ENCODE measurements around the gene GLRX3.
"Not testable (repeated sequence)": the region's sequence is repeated elsewhere in the genome, so short reads cannot be mapped to it uniquely, and the experiment has no call there.

The GLRX3 gene

DNA sequence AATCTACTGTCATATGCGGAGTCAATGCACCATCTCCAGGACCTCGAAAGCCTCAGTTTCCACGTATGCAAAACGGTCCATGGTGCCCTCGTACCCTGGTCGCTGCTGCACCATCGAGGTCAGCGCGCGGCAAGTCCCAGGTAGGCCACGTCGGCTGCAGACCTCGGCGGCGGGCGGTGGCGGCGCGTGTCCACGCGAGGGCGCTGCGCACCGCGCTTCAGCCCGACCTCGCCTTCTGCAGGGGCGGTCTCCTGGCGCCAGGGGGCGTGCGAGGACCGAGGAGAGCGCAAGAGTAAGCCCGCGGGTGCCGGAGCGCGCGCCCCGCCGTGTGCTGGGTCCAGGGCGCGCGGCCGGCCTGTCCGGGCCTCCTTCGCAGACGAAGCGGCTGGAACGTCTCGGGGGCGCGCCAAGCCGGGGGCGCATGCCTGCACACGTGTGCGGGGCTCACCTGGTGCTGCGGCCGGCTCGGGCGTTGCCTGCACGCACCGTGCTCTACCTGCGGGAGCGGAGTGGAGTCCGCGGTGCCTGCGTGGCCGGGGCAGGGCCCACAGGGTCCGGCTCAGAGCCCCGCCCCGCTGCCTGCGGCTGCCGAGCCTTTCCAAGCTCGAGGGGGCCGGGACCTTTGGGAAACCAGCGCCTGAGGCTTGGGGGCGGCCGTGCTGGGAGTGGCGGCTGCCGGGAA is 54.0 kb downstream of the GLRX3 start:
- peak; percentile 71 for DNase-seq

DNA sequence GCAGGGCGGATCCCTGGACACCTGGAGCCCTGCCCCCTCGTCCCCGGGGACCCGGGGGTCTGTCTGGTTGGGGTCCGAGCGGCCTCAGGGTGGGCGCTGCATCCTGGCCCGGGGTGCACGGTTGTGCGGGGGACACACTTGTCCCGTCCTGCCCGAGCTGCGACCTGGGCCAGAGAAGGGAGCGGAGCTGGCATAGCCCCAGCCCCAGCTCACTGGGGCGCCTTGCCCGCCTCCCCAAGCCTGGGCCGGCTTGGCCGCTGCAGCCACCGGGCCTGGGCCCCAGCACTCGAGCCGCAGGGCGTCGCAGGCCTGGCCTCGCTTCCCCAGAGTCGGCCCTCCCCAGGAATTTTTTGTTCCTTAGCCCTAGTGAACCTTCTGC is 54.5 kb downstream of the GLRX3 start:
- no peak for DNase-seq

DNA sequence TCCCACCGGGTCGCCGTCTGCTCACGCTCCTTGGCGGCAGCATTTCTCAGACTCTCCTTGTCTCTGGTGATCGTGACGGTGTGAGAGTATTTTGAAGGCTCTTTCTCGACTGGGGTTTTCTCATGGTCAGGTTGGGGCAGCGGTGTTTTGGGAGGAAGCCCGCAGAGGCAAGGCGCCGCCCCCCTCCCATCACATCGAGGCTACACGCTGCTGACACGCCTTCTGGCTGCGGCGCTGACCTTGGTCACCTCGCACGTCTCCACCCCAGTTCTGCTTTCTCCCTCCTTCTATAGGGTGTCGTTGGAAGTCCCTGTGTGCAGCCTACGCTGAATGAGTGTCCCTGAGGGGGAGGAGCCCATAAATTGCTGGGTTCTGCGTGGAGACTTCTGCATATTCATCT is 55.2 kb downstream of the GLRX3 start:
- no peak for DNase-seq

DNA sequence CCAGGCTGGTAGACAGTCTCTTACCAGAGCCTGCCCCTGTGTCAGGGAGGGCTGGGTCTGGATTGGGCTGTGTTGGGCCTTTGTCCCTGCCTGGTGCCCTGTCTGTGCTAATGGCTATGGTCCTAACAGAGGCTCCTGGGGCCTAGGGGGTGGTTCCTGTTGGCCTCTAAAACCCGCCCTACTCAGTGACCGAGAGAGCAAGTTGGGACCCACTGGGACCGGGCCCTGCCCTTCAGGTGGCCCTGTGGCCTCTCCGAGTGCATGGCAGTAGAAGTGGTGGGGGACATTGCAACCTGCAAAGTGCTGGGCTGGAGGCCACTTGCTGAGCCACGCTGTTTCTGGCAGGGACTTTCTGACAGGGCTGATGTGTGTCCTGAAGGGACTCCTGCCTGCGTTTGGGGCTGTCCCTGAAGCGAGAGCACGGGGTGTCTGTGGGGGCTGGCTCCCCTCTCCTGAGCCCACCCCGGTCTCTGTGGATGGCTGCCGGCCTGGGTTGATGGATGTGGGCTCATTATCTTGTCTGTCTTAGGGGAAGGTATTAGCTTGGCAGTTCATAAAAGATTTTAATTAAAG is 56.2 kb downstream of the GLRX3 start:
- DNase-seq: no peak

DNA sequence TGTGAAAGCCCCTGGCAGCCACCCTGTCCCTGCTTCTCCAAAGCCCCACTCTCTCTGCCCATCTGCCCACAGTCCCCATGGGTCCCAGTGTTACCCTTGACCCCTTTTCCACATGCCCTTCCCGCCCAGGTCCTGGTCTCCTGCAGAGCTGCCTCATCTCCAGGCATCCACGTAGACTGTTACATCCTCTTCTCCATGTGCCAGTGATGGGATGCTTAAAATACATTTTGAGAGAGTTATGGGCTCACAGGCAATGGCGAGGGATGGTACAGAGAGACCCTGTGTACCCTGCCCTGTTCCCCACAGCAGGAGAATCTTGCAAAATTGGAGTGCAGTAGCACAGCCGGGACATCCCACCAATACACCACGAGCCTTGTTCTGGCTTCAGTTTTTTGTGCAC is 56.8 kb downstream of the GLRX3 start:
- DNase-seq: no peak

DNA sequence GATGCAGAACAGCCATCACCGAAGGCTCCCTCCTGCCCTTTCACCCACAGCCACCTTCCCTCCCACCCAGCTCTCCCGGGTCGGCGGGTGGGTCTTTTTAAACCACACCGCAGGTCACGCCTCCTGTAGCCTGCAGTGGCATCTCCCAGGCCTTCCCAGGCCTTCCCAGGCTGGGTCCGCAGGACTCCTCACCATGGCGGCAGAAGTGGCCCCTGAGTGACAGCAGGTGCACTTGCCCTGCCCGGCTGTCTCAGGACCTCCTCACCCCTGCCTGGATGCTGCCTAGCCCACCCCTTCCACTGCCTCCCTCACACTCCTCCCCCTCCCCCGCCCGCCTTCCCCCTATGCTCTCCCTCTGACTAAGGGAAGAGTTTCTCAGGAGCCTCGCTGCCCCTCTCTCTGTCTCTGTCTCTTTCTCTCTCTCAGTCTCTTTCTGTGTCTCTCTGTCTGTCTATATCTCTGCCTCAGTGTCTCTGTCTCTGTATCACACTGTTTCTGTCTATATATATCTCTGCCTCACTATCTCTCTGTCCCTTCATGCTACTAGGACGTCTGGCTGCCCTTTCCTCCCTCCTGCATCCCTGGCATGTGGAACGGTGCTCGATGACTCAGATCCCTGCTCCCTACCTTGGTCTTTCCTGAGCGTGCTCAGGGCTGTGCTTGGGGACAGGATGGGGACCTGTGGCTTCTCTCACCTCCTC is 57.5 kb downstream of the GLRX3 start:
- no peak for DNase-seq

DNA sequence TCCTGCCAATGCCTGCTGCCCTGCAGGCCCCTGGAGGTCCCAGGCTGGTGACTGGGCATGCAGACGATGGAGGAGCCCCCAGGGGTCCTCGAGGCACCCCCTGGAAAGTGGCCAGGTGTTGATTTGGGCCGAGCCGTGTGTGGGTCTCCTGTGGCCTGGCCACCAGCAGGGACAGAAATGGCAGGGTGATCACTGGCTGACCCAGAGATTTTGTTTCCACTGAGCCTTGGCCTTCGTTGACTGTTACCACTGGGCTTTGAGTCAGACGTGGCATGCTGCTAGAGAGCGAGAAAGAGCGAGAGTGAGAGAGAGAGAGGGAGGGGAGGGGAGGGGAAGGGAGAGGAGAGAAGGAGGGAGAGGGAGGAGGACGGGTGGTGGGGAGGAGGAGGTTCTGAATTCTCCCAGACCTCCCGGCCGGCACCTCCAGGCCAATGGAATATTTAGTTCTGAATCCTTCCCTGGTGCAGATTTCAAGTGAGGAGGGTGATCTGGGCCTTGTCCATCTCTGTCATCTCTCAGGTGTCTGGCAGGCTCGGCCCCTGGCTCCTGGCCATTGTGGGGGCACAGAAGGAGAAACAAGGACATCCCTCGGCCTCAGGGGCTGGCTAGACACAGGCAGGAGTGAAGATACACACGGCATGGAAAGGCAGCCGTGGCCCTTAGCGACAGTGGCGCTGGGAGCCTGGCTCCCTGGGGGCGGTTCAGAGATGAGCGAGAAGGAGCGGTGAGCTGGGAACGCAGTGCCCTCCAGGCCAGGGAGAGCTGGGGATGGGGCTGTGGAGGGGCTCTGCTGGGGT is 58.2 kb downstream of the GLRX3 start:
- no peak for DNase-seq

DNA sequence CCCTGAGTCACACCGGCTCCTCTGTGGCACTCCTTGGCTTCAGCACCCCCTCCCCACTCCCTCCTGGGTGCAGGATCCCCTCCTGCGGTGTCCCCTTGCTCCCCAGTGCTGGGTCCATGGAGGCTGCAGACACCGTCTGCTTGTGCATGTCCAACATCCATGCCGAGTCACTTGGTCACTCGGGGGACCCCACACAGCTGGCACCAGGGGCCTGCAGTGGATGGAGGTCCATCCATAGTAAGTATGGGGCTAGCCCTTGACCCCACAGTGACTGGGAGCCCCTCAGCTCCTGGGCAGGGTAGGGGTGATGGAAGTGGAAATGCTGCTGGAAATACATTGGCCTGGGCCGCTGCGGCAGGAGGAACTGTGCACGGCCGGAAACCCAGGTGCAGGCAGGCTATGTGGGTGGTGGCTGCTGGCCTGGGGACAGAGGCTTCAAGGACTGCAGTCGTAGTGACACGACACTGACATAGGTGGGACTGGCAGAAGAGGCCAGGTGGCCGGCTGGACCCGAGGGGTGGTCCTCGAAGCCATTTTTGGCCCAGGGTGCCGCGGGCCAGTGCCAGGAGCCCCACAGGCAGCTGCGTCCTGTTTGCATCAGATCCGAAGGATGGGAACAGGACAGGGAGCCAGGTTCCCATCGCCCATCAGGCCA is 58.9 kb downstream of the GLRX3 start:
- no peak for DNase-seq

DNA sequence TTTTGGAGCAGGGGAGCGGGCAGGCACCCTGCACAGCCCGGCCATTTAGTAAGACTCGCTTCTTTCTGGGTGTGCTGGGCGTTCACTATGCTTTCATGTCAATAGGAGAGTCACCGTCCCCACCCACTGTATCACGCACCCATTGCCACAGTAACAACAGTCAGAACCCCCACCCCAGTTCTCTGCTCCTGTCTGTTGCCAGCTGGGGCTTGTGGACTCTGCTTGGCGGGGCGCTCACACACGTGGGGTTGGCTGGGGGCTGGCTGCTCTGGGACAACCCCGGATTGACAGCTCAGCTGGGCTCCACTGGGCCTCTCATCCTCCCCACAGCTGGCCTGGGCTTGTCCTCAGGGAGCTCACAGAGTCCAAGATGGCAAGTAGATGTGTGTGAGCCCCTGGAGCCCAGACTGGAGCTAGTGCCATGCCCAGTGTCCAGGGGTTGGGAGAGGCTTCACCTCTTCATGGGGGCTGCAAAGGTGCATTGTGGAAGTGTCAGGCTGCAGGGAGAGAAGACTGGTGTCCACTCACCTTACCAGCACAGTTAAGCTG is 59.6 kb downstream of the GLRX3 start:
- DNase-seq: no peak

DNA sequence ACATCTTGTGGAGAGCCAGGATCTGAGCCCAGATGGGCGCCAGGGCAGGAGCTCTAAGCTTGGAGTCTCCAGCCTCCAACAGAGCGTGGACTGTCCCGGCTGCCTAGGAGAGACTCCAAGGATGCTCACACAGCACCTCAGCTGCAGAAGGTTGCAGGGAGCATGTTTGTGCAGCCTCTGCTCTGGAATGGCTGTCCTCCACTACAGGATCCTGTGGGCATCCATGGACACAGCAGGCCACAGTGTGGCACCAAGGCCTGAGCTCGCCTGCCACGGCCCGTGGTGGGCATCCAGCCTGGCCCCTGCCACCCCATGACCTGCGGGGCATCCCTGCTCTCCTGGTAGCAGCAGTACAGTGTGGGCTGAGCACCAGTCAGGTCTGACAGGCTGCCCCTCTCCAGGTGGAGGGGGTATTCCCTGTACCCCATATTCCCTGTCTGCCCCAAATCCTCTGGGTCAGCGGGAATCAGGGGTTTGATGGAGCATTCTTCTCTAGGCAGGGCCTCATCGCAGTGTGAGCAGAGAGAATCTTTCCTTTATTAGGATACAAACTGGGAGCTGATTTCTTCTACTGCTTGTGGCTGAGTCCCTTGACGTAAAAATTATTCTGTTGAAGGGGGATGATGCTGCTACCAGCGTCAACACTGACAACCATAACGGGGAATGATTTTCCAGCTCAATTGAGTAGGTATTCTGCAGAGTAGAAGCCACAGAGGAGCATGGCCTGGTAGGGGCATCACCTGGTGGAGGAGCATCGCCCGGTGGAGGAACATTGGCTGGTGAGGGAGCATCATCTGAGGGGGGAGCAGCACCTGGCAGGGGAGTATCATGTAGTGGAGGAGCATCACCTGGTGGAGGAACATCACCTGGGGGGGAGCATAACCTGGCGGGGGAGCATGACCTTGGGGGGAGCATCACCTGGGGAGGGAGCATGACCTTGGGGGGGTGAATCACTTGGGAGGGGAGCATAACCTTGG is 60.6 kb downstream of the GLRX3 start:
- no peak for DNase-seq

DNA sequence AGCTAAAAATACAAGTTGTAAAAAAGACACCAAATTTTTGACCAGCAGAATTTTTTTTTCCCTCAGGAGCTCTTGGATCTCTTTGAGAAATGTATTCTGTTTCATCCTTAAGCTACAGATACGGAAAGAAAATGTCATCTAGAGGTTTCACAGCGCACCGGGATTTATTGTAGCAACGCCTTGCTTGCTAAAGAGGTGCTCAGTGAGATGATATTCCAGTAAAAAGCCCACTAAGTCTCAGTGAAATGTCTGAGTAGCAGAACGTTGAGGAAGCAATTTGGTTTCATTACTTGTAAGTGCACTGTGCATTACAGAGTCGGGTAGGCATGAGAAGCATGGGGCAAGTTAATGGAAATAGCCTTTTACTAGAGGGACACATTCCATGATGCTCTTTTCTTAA is 62.5 kb downstream of the GLRX3 start:
- DNase-seq: no peak

DNA sequence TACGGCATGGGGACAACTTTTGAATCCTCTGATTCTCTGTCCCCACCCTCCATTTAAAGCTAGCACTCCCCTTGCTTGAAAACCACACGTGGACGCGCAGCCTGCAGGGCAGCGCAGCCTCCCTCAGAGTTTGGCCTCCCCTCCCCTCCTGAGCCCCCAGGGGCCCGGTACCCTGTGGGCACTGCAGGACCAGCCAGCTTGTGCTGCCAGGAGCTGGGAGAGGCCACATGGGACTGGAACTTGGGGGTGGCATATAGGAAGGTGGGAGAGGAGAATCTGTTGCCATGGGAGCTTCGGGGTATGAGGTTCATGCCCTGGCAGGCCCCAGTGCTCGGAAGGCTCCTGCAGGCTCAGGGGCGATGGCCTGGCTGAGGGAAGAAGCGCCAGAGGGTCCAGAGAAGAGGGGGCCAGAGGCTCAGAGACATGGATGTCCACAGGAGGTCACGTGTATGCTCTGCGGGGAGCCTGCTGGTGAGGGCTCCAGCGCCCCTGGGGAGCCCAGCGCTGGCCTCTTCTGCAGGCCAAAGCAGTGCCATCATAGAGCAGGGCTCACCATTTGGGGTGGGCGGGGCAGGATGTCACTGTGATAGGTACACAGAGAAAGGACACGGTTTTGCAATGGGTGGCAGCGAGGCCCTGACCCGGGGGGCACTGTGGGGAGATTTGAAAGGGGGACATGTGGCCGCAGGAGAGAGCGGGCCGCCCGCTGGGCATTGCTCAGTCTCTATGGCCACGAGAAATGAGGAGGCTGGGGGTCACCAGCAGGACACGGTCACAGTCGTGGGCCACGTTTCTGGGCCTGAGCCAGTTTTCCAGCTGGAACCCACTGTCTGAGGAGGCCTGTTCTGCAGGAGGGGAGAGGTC is 64.2 kb downstream of the GLRX3 start:
- no peak for DNase-seq

DNA sequence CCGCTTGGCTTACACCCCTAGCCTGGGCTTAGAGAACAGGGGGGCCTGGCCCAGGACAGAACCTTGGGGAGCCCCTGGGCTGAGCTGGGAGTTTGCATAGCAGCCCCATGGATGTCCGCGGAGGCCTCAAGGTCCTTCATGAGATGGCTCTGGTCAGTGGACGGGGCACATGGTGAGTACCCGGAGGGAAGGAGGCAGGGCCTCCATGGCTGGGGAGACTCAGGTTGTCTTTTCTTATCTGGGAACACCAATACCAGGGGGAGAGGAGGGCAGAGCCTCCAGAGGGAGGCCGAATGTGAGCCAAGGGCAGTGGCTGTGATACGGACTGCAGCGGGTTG is 64.8 kb downstream of the GLRX3 start:
- DNase-seq: no peak

DNA sequence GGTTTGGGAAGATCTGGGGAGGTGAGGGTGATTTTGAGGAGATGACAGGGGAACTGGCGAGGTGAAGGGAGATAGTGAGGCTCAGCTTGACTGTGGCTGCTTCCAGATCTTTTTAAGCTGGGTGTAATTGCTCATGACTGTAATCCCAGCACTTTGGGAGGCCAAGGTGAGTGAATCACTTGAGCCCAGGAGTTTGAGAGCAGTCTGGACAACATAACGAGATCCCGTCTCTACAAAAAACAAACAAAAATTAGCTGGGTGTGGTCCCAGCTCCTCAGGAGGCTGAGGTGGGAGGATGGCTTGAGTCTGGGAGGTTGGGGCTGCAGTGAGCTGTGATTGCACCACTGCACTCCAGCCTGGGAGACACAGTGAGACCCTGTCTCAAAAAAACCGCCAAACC is 66.0 kb downstream of the GLRX3 start:
- DNase-seq: not testable (repeated sequence)

DNA sequence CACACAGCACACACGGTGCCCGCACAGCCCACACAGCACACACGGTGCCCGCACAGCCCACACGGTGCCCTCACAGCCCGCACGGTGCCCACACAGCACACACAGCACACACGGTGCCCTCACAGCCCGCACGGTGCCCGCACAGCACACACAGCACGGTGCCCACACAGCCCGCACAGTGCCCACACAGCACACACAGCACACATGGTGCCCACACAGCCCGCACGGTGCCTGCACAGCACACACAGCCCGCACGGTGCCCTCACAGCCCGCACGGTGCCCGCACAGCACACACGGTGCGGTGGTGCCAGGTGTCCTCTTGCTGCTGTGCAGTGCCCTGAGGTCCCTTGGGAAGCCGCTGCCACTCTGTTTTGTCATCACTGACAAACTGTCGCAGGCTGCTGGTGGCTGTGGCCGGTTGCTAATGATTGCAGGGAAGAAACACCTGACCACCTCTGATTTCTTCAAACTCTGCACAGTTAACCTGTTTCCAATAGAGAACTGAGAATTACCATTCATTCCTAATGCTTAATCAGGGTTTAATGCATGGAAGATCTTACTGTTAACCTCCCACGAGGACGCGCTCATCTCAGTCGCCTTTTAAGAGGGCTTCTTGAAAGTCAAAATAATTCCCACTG is 66.9 kb downstream of the GLRX3 start:
- DNase-seq: no peak

DNA sequence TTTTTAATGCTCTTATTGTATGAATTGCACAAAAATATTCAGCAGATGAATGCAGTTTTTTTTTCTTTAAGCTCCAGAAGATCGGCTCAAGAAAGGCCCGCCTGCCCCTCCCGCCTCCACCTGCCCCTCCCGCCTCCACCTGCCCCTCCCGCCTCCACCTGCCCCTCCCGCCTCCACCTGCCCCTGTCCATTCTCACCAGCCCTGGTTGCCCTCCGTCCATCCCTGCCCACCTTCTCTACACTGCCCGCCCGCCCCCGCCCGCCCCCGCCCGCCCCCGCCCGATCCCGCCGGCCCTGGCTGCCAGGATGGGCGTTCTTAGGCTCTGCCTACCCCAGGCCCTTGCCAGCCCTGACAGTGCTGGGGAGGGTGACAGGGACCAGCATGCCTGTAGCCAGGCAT is 67.4 kb downstream of the GLRX3 start:
- no peak for DNase-seq

DNA sequence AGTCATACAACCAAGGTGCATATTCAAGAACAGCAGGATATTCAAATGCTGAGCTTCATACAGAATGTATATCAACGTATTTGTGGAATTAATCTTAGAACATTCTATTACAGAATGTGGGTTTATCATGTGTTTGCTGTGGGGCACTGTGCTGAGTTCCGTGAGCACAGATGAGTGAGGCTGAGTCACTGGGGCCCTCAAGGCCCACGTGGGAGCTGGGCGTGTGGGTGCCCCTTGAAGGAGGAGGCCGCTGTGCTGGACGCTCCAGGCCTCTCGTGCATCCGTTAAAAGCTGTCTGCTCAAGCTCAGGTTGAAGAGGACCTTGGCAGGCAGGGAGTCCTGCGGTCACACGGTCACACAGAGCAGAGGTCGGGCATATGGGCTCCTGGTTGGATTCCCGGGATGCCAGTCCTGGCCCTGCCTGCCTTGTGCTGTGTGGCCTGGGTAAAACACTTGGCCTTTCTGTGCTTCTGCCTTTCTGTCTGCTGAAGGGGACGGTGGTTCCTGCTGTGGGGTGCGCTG is 70.1 kb downstream of the GLRX3 start:
- DNase-seq: no peak

DNA sequence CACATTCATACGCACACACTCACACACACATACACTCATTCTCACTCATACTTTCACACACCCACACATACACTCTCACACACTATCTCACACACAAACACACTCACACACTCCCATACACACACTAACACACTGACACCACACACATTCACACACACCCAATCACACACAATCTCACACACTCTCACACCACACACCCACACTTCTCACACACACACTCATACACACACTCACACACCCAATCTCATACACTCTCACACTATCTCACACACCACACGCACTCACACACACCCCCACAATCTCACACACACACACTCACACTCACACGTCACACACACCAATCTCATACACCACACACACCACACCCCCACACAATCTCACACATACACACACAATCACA is 71.0 kb downstream of the GLRX3 start:
- DNase-seq: no peak

DNA sequence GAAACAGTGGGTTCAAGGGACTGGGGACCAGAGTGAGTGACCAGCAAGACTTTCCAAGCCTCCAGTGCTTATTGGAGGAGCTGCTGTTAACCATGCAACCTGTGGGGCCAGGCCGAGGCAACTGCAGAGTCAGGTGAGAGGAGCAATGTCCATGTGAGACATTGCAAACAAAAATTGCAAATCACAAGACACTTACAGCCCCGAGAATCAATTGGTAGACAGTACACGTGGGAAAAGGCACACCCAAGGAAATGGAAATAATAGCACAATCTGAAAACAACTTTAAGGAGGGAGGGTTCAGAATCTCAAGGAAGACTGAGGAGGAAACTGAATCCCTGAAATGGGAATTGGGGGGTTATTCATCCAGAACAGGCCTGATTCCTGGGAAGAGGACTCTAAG is 72.6 kb downstream of the GLRX3 start:
- no peak for DNase-seq

DNA sequence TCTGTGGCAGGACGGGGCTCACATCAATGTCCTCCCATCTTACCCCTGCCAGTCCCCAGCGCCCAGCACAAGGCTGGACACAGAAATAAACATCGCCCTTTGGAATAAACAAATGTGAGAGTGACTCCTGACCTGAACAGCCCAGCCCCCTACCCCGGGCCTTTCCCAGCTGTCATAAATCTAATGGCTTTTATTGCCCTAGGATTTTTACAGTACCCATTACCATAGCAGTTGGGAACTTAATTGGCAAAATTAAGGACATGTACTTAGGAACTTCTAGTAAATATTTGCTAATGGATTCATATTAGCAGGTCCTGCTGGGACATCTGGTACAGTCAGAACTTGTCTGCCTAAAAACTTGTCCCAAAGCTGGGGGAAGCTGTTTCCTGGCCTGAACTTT is 76.6 kb downstream of the GLRX3 start:
- DNase-seq: no peak
